ENCODE results near the gene STPG1. TPM values are rescaled to one million over a fixed set of nuclear protein-coding genes. Genes with fewer than 3 reads are reported as not detected.

Gene STPG1
- total RNA-seq, 1 donor = 7.2 TPM

- no peak for DNase-seq (ENCODE audit: insufficient read length, low spot score, missing footprints)
- no peaks in the 10 kb centered on the region for H3K79me2 ChIP-seq (ENCODE audit: insufficient read depth, low read length)
- no peak overlapping the region for H3K4me3 ChIP-seq (ENCODE audit: insufficient read depth, low read length)
- TF ChIP-seq CTCF (IDR thresholded peaks at IDR 0.05; ENCODE audit: extremely low read depth, low read depth, low read length) = no peak
- H3K36me3 ChIP-seq (ENCODE audit: insufficient read depth, low read length) = no peaks in the 10 kb centered on the region
- H3K9me3 ChIP-seq (ENCODE audit: low read depth, low read length) = no peaks in the 10 kb centered on the region
- no peaks in the 10 kb centered on the region for H4K20me1 ChIP-seq (ENCODE audit: insufficient read depth, low read length)
- no peak overlapping the region for H2AFZ ChIP-seq (ENCODE audit: low read length)
- no peaks in the 10 kb centered on the region for H3K27me3 ChIP-seq (ENCODE audit: insufficient read depth, low read length)
- no peak overlapping the region for H3K4me2 ChIP-seq (ENCODE audit: insufficient read depth, low read length)
- H3K4me1 ChIP-seq (ENCODE audit: insufficient read depth, low read length) = peaks cover 21% of the 10 kb centered on the region
- H3K27ac ChIP-seq (ENCODE audit: low read depth, low read length) = no peak overlapping the region
Observed at GRCh38 chr1:24347159-24347934, 66.2 kb downstream of the STPG1 start.

GRCh38 chr1:24345334-24345733, 68.2 kb downstream of the STPG1 start:
- Histone ChIP-seq H3K27me3 (ENCODE audit: insufficient read depth, low read length) (no peaks in the 10 kb centered on the region), H3K4me2 (ENCODE audit: insufficient read depth, low read length) (no peak overlapping the region), H2AFZ (ENCODE audit: low read length) (no peak overlapping the region), H3K27ac (ENCODE audit: low read depth, low read length) (no peak overlapping the region), H3K4me1 (ENCODE audit: insufficient read depth, low read length) (peaks cover 11% of the 10 kb centered on the region), H3K36me3 (ENCODE audit: insufficient read depth, low read length) (no peaks in the 10 kb centered on the region), H3K9me3 (ENCODE audit: low read depth, low read length) (no peaks in the 10 kb centered on the region), H4K20me1 (ENCODE audit: insufficient read depth, low read length) (no peaks in the 10 kb centered on the region), H3K4me3 (ENCODE audit: insufficient read depth, low read length) (no peak overlapping the region), H3K79me2 (ENCODE audit: insufficient read depth, low read length) (no peaks in the 10 kb centered on the region)
- TF ChIP-seq CTCF (IDR thresholded peaks at IDR 0.05; ENCODE audit: extremely low read depth, low read depth, low read length) = no peak
- DNase-seq (ENCODE audit: insufficient read length, low spot score, missing footprints) = no peak

GRCh38 chr1:24344090-24344742, 69.4 kb downstream of the STPG1 start:
- no peak for TF ChIP-seq CTCF (IDR thresholded peaks at IDR 0.05; ENCODE audit: extremely low read depth, low read depth, low read length)
- H3K27me3 ChIP-seq (ENCODE audit: insufficient read depth, low read length) = no peaks in the 10 kb centered on the region
- H3K4me1 ChIP-seq (ENCODE audit: insufficient read depth, low read length) = no peaks in the 10 kb centered on the region
- H3K9me3 ChIP-seq (ENCODE audit: low read depth, low read length) = no peaks in the 10 kb centered on the region
- H3K4me3 ChIP-seq (ENCODE audit: insufficient read depth, low read length) = no peak overlapping the region
- H3K79me2 ChIP-seq (ENCODE audit: insufficient read depth, low read length) = no peaks in the 10 kb centered on the region
- no peak overlapping the region for H3K27ac ChIP-seq (ENCODE audit: low read depth, low read length)
- no peak overlapping the region for H2AFZ ChIP-seq (ENCODE audit: low read length)
- no peak overlapping the region for H3K4me2 ChIP-seq (ENCODE audit: insufficient read depth, low read length)
- DNase-seq (ENCODE audit: insufficient read length, low spot score, missing footprints) = no peak
- H3K36me3 ChIP-seq (ENCODE audit: insufficient read depth, low read length) = no peaks in the 10 kb centered on the region
- no peaks in the 10 kb centered on the region for H4K20me1 ChIP-seq (ENCODE audit: insufficient read depth, low read length)

- Histone ChIP-seq H3K36me3 (ENCODE audit: insufficient read depth, low read length) (no peaks in the 10 kb centered on the region), H2AFZ (ENCODE audit: low read length) (no peak overlapping the region), H3K4me3 (ENCODE audit: insufficient read depth, low read length) (no peak overlapping the region), H3K4me1 (ENCODE audit: insufficient read depth, low read length) (no peaks in the 10 kb centered on the region), H3K4me2 (ENCODE audit: insufficient read depth, low read length) (no peak overlapping the region), H3K27me3 (ENCODE audit: insufficient read depth, low read length) (no peaks in the 10 kb centered on the region), H3K9me3 (ENCODE audit: low read depth, low read length) (no peaks in the 10 kb centered on the region), H4K20me1 (ENCODE audit: insufficient read depth, low read length) (no peaks in the 10 kb centered on the region), H3K27ac (ENCODE audit: low read depth, low read length) (no peak overlapping the region), H3K79me2 (ENCODE audit: insufficient read depth, low read length) (no peaks in the 10 kb centered on the region)
- no peak for TF ChIP-seq CTCF (IDR thresholded peaks at IDR 0.05; ENCODE audit: extremely low read depth, low read depth, low read length)
- no peak for DNase-seq (ENCODE audit: insufficient read length, low spot score, missing footprints)
Observed at GRCh38 chr1:24343412-24344089, 70.0 kb downstream of the STPG1 start.

All from osteoblast (primary cell).